GM23338 (cell line): Measurements from ENCODE around the gene PPFIBP2. TPM values are rescaled to one million over a fixed set of nuclear protein-coding genes. Genes with fewer than 3 reads are reported as not detected.

Experiments used
- ATAC-seq: fragments of 200-7000 bp; cut with Tn5 transposase; 3 replicates; pipeline ENCODE4 v1.9.1; 2020
- DNase-seq: peaks from one replicate; pipeline ENCODE4 v3.0.0-alpha.2; 2015; ENCODE audit warnings: low spot score
- H2AFZ ChIP-seq: fragments of 200-600 bp; sonication (generic); 2 replicates; pipeline ENCODE4 v1.8.0; 2016; ENCODE audit warnings: antibody characterized with exemption, mild to moderate bottlenecking, moderate library complexity
- H3F3A ChIP-seq: fragments of 200-600 bp; sonication (generic); replicated peaks from 2 replicates; pipeline ENCODE4 v1.8.0; 2017; ENCODE audit warnings: antibody characterized with exemption, mixed run types, low read depth
- H3K27ac ChIP-seq: fragments of 200-600 bp; sonication (generic); 2 replicates; pipeline ENCODE4 v1.6.1; 2016; ENCODE audit warnings: low read depth
- H3K27me3 ChIP-seq: fragments of 200-600 bp; sonication (generic); 2 replicates; pipeline ENCODE4 v1.8.0; 2016; ENCODE audit warnings: mild to moderate bottlenecking, mixed run types, moderate library complexity; ENCODE audit not compliant: insufficient read depth
- H3K36me3 ChIP-seq: fragments of 200-600 bp; sonication (generic); 2 replicates; pipeline ENCODE4 v1.8.0; 2016; ENCODE audit warnings: mild to moderate bottlenecking; ENCODE audit not compliant: insufficient read depth
- H3K4me1 ChIP-seq: fragments of 200-600 bp; sonication (generic); 2 replicates; pipeline ENCODE4 v1.8.0; 2016; ENCODE audit warnings: mild to moderate bottlenecking, moderate library complexity; ENCODE audit not compliant: insufficient read depth
- H3K4me2 ChIP-seq: fragments of 200-600 bp; sonication (generic); 2 replicates; pipeline ENCODE4 v1.7.1; 2017; ENCODE audit warnings: mixed run types
- H3K4me3 ChIP-seq: fragments of 200-600 bp; sonication (generic); 2 replicates; pipeline ENCODE4 v1.6.1; 2016; ENCODE audit warnings: mixed run types
- H3K79me2 ChIP-seq: fragments of 200-600 bp; sonication (generic); replicated peaks from 2 replicates; pipeline ENCODE4 v1.8.0; 2017; ENCODE audit warnings: mild to moderate bottlenecking; ENCODE audit not compliant: insufficient read depth
- H3K9me2 ChIP-seq: fragments of 200-600 bp; sonication (generic); 2 replicates; pipeline ENCODE4 v1.8.0; 2017; ENCODE audit not compliant: insufficient read depth
- H4K20me1 ChIP-seq: fragments of 200-600 bp; sonication (generic); replicated peaks from 2 replicates; pipeline ENCODE4 v1.8.0; 2017; ENCODE audit warnings: mild to moderate bottlenecking; ENCODE audit not compliant: insufficient read depth
- H3K27ac Mint-ChIP-seq: 2 replicates; pipeline ENCODE4 v1.8.0; 2020; ENCODE audit warnings: inconsistent platforms, mild to moderate bottlenecking, moderate library complexity, mixed read lengths
- H3K27me3 Mint-ChIP-seq: 3 replicates; pipeline ENCODE4 v1.8.0; 2022; ENCODE audit warnings: low read depth, mild to moderate bottlenecking, moderate library complexity, mixed read lengths, inconsistent platforms; ENCODE audit not compliant: insufficient read depth, poor library complexity
- H3K36me3 Mint-ChIP-seq: 3 replicates; pipeline ENCODE4 v1.8.0; 2021; ENCODE audit warnings: low read depth, mild to moderate bottlenecking, inconsistent platforms, moderate library complexity, mixed read lengths
- H3K4me1 Mint-ChIP-seq: 3 replicates; pipeline ENCODE4 v1.8.0; 2020; ENCODE audit warnings: mild to moderate bottlenecking, inconsistent platforms, mixed read lengths
- H3K4me3 Mint-ChIP-seq: 3 replicates; pipeline ENCODE4 v1.8.0; 2021; ENCODE audit warnings: moderate library complexity, mild to moderate bottlenecking, inconsistent platforms, mixed read lengths
- H3K9me3 Mint-ChIP-seq: 3 replicates; pipeline ENCODE4 v1.8.0; 2020; ENCODE audit warnings: moderate library complexity, mild to moderate bottlenecking, inconsistent platforms, mixed read lengths
- CREB1 ChIP-seq: fragments of 250-450 bp; sonication (Bioruptor Pico); IDR thresholded peaks from 2 replicates; pipeline ENCODE4 v1.5.0; 2020; ENCODE audit warnings: low read depth, mild to moderate bottlenecking, moderate library complexity
- CTCF ChIP-seq, 2 experiments: fragments of 200-600 bp in 1 of 2; sonication (generic) in 1 of 2; conservative IDR thresholded peaks; 2 replicates each; pipeline versions ENCODE4 v1.5.1 to v1.6.1; 2016 to 2017; ENCODE audit warnings: antibody characterized with exemption in 2 of 2, low read depth in 2 of 2, mild to moderate bottlenecking in 2 of 2, moderate library complexity in 1 of 2
- EZH2 ChIP-seq: fragments of 200-600 bp; sonication (generic); IDR thresholded peaks from one replicate; pipeline ENCODE4 v1.8.0; 2017; ENCODE audit warnings: antibody characterized with exemption, mild to moderate bottlenecking, low read depth; ENCODE audit not compliant: unreplicated experiment
- POLR2AphosphoS5 ChIP-seq: IDR thresholded peaks from 2 replicates; pipeline ENCODE4 v1.6.1; 2016; ENCODE audit warnings: antibody characterized with exemption, low read depth
- REST ChIP-seq: IDR thresholded peaks from one replicate; pipeline ENCODE4 v1.6.1; 2018; ENCODE audit warnings: antibody characterized with exemption; ENCODE audit not compliant: unreplicated experiment
- ZNF462 ChIP-seq: fragments of 250-450 bp; sonication (Bioruptor Pico); IDR thresholded peaks from 2 replicates; pipeline ENCODE4 v1.5.0; 2020; ENCODE audit warnings: mild to moderate bottlenecking, moderate library complexity
- polyA plus RNA-seq: library from polyadenylated mRNA; unstranded; fragments of >200 nt; fragmentation: Nextera tagmentation; extraction: Ambion mirVana; gene quantifications from 2 replicates; pipeline ENCODE4 v1.2.1, GENCODE V29; 2016
- total RNA-seq: library from RNA; depleted of rRNA; stranded (reverse); fragments of >200 nt; shearing (Covaris generic); gene quantifications from 2 replicates; pipeline ENCODE4 v1.2.3, GENCODE V29; 2014

Gene PPFIBP2
- total and polyA plus RNA-seq, 2 experiments from 2014 or later = 7.1 to 14.8 TPM

GRCh38 chr11:7582338-7582985 lies 68.7 kb downstream of the PPFIBP2 start:
- peaks cover 21% of the 10 kb centered on the region for H3K4me1 ChIP-seq
- no peak for TF ChIP-seq ZNF462 (CRISPR knock-in tag)
- TF ChIP-seq REST = no peak
- TF ChIP-seq EZH2 = no peak
- TF ChIP-seq POLR2AphosphoS5 = no peak
- no peak for TF ChIP-seq CTCF (conservative IDR thresholded peaks at IDR 0.05; ENCODE audit: low read depth in 2 of 2)
- TF ChIP-seq CREB1 = no peak
- no peak overlapping the region for H2AFZ ChIP-seq
- no peaks in the 10 kb centered on the region for H3K79me2 ChIP-seq
- 0 out of 2 replicates have a peak, but pooled peaks cover 6% of the 10 kb centered on the region for H3F3A ChIP-seq
- ATAC-seq = no peak
- H3K27me3 ChIP-seq = no peaks in the 10 kb centered on the region
- no peaks in the 10 kb centered on the region for H3K36me3 ChIP-seq
- H3K4me3 ChIP-seq = no peak overlapping the region
- Mint-ChIP-seq H3K27ac (no peak overlapping the region), H3K36me3 (no peaks in the 10 kb centered on the region), H3K4me1 (peaks cover 38% of the 10 kb centered on the region), H3K4me3 (no peak overlapping the region), H3K27me3 (peaks cover 8% of the 10 kb centered on the region), H3K9me3 (no peaks in the 10 kb centered on the region)
- DNase-seq = no peak
- H3K4me2 ChIP-seq = no peak overlapping the region
- H4K20me1 ChIP-seq = no peaks in the 10 kb centered on the region; the same call in 1 of the 2 replicates
- H3K27ac ChIP-seq = no peak overlapping the region
- H3K9me2 ChIP-seq = 0 out of 2 replicates have a peak, but pooled peaks cover 3% of the 10 kb centered on the region
